CD4-positive, alpha-beta T cell treated with Interleukin-15 for 4 hours (primary cell): ENCODE data around the gene SEC22A.

Experiments
- DNase-seq: peaks from one replicate; pipeline ENCODE4 v3.0.0-alpha.2; 2020; ENCODE audit warnings: low spot score

Gene SEC22A

GRCh38 chr3:123287962-123288302 is 86.2 kb downstream of the SEC22A start:
- DNase-seq: no peak

GRCh38 chr3:123289391-123290106 is 87.8 kb downstream of the SEC22A start:
- no peak for DNase-seq

- DNase-seq: no peak
These were observed 88.6 kb downstream of the SEC22A start for GRCh38 chr3:123290107-123290930.

GRCh38 chr3:123290962-123291361 is 89.2 kb downstream of the SEC22A start:
- no peak for DNase-seq

- DNase-seq: no peak
These were observed 89.7 kb downstream of the SEC22A start for GRCh38 chr3:123291404-123291803.

- no peak for DNase-seq
These were observed 90.9 kb downstream of the SEC22A start for GRCh38 chr3:123292321-123293310.

- DNase-seq: no peak
These were observed 92.7 kb downstream of the SEC22A start for GRCh38 chr3:123294296-123294938.

GRCh38 chr3:123295171-123295900 is 93.6 kb downstream of the SEC22A start:
- no peak for DNase-seq

- no peak for DNase-seq
These were observed 94.1 kb downstream of the SEC22A start for GRCh38 chr3:123295901-123296250.

GRCh38 chr3:123296261-123296660 is 94.5 kb downstream of the SEC22A start:
- no peak for DNase-seq

GRCh38 chr3:123296836-123297626 is 95.3 kb downstream of the SEC22A start:
- DNase-seq: no peak

- no peak for DNase-seq
These were observed 95.8 kb downstream of the SEC22A start for GRCh38 chr3:123297627-123297899.

- no peak for DNase-seq
These were observed 97.2 kb downstream of the SEC22A start for GRCh38 chr3:123298903-123299302.

GRCh38 chr3:123299581-123299980 is 97.8 kb downstream of the SEC22A start:
- no peak for DNase-seq

GRCh38 chr3:123300056-123300455 is 98.3 kb downstream of the SEC22A start:
- no peak for DNase-seq

GRCh38 chr3:123300583-123300982 is 98.8 kb downstream of the SEC22A start:
- DNase-seq: no peak

GRCh38 chr3:123301331-123302184 is 99.8 kb downstream of the SEC22A start:
- no peak for DNase-seq

GRCh38 chr3:123302961-123303360 is 101.2 kb downstream of the SEC22A start:
- no peak for DNase-seq

GRCh38 chr3:123303976-123304560 is 102.3 kb downstream of the SEC22A start:
- no peak for DNase-seq
